WTC11 (cell line): ENCODE measurements around the gene DTD1. TPM values are rescaled to one million over a fixed set of nuclear protein-coding genes. Genes with fewer than 3 reads are reported as not detected.

ENCODE experiments used
- ATAC-seq: fragments of 200-7000 bp; cut with Tn5 transposase; 2 replicates; pipeline ENCODE4 v1.10.0; 2021; ENCODE audit warnings: mild to moderate bottlenecking, moderate library complexity
- CTCF ChIA-PET: fragments of 300-600 bp; sonication (Branson Sonifier 250); formaldehyde crosslinking; loops from one replicate; lab custom pipeline; 2021; ENCODE audit warnings: antibody characterized with exemption; lab: Charles Lee
- POLR2A ChIA-PET: fragments of 350-600 bp; sonication (Branson Sonifier 250); formaldehyde crosslinking; loops from one replicate; lab custom pipeline; 2021; ENCODE audit warnings: antibody characterized with exemption; lab: Charles Lee
- DNase-seq: peaks from one replicate; pipeline ENCODE4 v3.0.0; 2021; ENCODE audit warnings: low spot score
- H3K27ac Mint-ChIP-seq: 2 replicates; pipeline ENCODE4 v1.8.0; 2021; ENCODE audit warnings: mixed read lengths
- H3K27me3 Mint-ChIP-seq: 2 replicates; pipeline ENCODE4 v1.8.0; 2021; ENCODE audit warnings: low read depth, mild to moderate bottlenecking, moderate library complexity, mixed read lengths
- H3K36me3 Mint-ChIP-seq: 2 replicates; pipeline ENCODE4 v1.8.0; 2021; ENCODE audit warnings: mixed read lengths
- H3K4me1 Mint-ChIP-seq: 2 replicates; pipeline ENCODE4 v1.8.0; 2022; ENCODE audit warnings: mixed read lengths
- H3K4me3 Mint-ChIP-seq: 2 replicates; pipeline ENCODE4 v1.8.0; 2021; ENCODE audit warnings: mild to moderate bottlenecking, moderate library complexity, mixed read lengths
- H3K9me3 Mint-ChIP-seq: 2 replicates; pipeline ENCODE4 v1.8.0; 2021; ENCODE audit warnings: mixed read lengths
- ATF1 ChIP-seq: sonication (generic); formaldehyde crosslinking; IDR thresholded peaks from 2 replicates; pipeline ENCODE4 v1.8.1; 2023; ENCODE audit warnings: mild to moderate bottlenecking, moderate library complexity, missing genetic modification reagents
- ATF6 ChIP-seq: sonication (generic); formaldehyde crosslinking; IDR thresholded peaks from 2 replicates; pipeline ENCODE4 v1.8.1; 2023; ENCODE audit warnings: mild to moderate bottlenecking, missing genetic modification reagents
- CTCF ChIP-seq: fragments of 200-600 bp; IDR thresholded peaks from 2 replicates; pipeline ENCODE4 v1.8.0; 2022; ENCODE audit warnings: antibody characterized with exemption
- E2F1 ChIP-seq: sonication (generic); formaldehyde crosslinking; IDR thresholded peaks from 2 replicates; pipeline ENCODE4 v1.8.0; 2022; ENCODE audit warnings: mild to moderate bottlenecking, missing genetic modification reagents
- ETV6 ChIP-seq: sonication (generic); formaldehyde crosslinking; IDR thresholded peaks from 2 replicates; pipeline ENCODE4 v1.8.1; 2022; ENCODE audit warnings: mild to moderate bottlenecking, missing genetic modification reagents
- FOXK1 ChIP-seq: sonication (generic); formaldehyde crosslinking; IDR thresholded peaks from 2 replicates; pipeline ENCODE4 v1.8.0; 2022; ENCODE audit warnings: mild to moderate bottlenecking, moderate library complexity, missing genetic modification reagents
- GTF2I ChIP-seq: fragments of 250-450 bp; sonication (Bioruptor Pico); conservative IDR thresholded peaks from 2 replicates; pipeline ENCODE4 v1.4.0; 2021; ENCODE audit warnings: mild to moderate bottlenecking
- KAT7 ChIP-seq: sonication (generic); formaldehyde crosslinking; IDR thresholded peaks from 2 replicates; pipeline ENCODE4 v1.8.1; 2023; ENCODE audit warnings: missing genetic modification reagents, mild to moderate bottlenecking, borderline replicate concordance
- MXD4 ChIP-seq: fragments of 250-450 bp; sonication (Bioruptor Pico); IDR thresholded peaks from 2 replicates; pipeline ENCODE4 v1.8.0; 2021; ENCODE audit warnings: mild to moderate bottlenecking, moderate library complexity, borderline replicate concordance
- MYBL2 ChIP-seq: sonication (generic); formaldehyde crosslinking; IDR thresholded peaks from 2 replicates; pipeline ENCODE4 v1.8.1; 2023; ENCODE audit warnings: mild to moderate bottlenecking, moderate library complexity, missing genetic modification reagents
- TCF7 ChIP-seq: sonication (generic); formaldehyde crosslinking; IDR thresholded peaks from 2 replicates; pipeline ENCODE4 v1.8.0; 2022; ENCODE audit warnings: mild to moderate bottlenecking, low read depth, missing genetic modification reagents, moderate library complexity
- TEAD4 ChIP-seq: sonication (generic); formaldehyde crosslinking; IDR thresholded peaks from 2 replicates; pipeline ENCODE4 v1.8.0; 2022; ENCODE audit warnings: mild to moderate bottlenecking, missing genetic modification reagents
- ZNF416 ChIP-seq: fragments of 250-450 bp; sonication (Bioruptor Pico); IDR thresholded peaks from 2 replicates; pipeline ENCODE4 v1.9.0; 2021; ENCODE audit warnings: mild to moderate bottlenecking, inconsistent platforms
- ZNF423 ChIP-seq: fragments of 250-450 bp; sonication (Bioruptor Pico); IDR thresholded peaks from 2 replicates; pipeline ENCODE4 v2.1.2; 2022; ENCODE audit warnings: mild to moderate bottlenecking, moderate library complexity
- ZNF671 ChIP-seq: fragments of 250-450 bp; sonication (Bioruptor Pico); IDR thresholded peaks from 2 replicates; pipeline ENCODE4 v1.8.0; 2021; ENCODE audit warnings: mild to moderate bottlenecking
- total RNA-seq: library from RNA; stranded (reverse); gene quantifications from 3 replicates; pipeline ENCODE4 v1.2.3, GENCODE V29; 2021
- TF ChIP-seq, protein P1 (sequence below): sonication (generic); formaldehyde crosslinking; IDR thresholded peaks from 2 replicates; pipeline ENCODE4 v1.8.1; 2022; ENCODE audit warnings: low read depth, mild to moderate bottlenecking, moderate library complexity, missing genetic modification reagents, borderline replicate concordance
- TF ChIP-seq, protein P2 (sequence below): sonication (generic); formaldehyde crosslinking; IDR thresholded peaks from 2 replicates; pipeline ENCODE4 v1.8.1; 2023; ENCODE audit warnings: mild to moderate bottlenecking, missing genetic modification reagents
- TF ChIP-seq, protein P3 (sequence below): fragments of 250-450 bp; sonication (Bioruptor Pico); IDR thresholded peaks from 2 replicates; pipeline ENCODE4 v2.1.2; 2022; ENCODE audit warnings: mild to moderate bottlenecking, moderate library complexity
- TF ChIP-seq, protein P4 (sequence below): sonication (generic); formaldehyde crosslinking; IDR thresholded peaks from 2 replicates; pipeline ENCODE4 v1.8.1; 2023; ENCODE audit warnings: mild to moderate bottlenecking, missing genetic modification reagents, moderate library complexity

The DTD1 gene
- total RNA-seq, 1 experiment from 2014 or later = 71.1 TPM

DNA sequence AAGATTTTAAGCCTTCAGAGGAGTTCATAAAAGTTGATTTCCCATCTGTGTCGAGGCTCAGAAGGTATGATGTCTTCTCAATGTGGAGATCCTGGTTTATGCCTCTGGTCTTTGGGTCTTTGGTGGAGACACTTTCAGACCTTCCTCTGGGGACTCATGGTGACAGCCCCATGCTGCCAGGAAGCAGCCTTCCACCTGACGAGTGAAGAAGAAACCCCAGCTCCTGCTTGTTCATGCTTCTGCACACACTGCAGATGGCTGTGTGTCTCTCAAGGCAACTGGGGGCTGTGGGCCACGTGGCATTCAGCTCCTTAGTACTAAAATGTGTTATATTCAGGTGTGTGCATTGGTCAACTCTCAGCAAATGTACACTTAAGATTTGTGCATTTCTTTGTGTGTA, 220.9 kb downstream of the DTD1 start:
- ATAC-seq (no peak), DNase-seq (no peak)
- no peak overlapping the region for H3K27ac Mint-ChIP-seq
- peaks cover 3% of the 10 kb centered on the region; the same call in 1 of the 2 replicates for H3K9me3 Mint-ChIP-seq
- H3K4me1 Mint-ChIP-seq = no peaks in the 10 kb centered on the region
- peaks cover 4% of the 10 kb centered on the region; the same call in 1 of the 2 replicates for H3K27me3 Mint-ChIP-seq
- no peaks in the 10 kb centered on the region for H3K36me3 Mint-ChIP-seq
- CTCF ChIA-PET = no interaction called here
- POLR2A ChIA-PET = no interaction called here
- no peak overlapping the region for H3K4me3 Mint-ChIP-seq
- TF ChIP-seq, protein P1, sequence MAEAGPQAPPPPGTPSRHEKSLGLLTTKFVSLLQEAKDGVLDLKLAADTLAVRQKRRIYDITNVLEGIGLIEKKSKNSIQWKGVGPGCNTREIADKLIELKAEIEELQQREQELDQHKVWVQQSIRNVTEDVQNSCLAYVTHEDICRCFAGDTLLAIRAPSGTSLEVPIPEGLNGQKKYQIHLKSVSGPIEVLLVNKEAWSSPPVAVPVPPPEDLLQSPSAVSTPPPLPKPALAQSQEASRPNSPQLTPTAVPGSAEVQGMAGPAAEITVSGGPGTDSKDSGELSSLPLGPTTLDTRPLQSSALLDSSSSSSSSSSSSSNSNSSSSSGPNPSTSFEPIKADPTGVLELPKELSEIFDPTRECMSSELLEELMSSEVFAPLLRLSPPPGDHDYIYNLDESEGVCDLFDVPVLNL = no peak
- TF ChIP-seq MYBL2 (CRISPR knock-in tag) (no peak), ETV6 (no peak), GTF2I (CRISPR knock-in tag) (no peak), CTCF (no peak), ZNF423 (CRISPR knock-in tag) (no peak), E2F1 (CRISPR knock-in tag) (no peak), MXD4 (CRISPR knock-in tag) (no peak), KAT7 (CRISPR knock-in tag) (no peak)
- TF ChIP-seq, protein P2, sequence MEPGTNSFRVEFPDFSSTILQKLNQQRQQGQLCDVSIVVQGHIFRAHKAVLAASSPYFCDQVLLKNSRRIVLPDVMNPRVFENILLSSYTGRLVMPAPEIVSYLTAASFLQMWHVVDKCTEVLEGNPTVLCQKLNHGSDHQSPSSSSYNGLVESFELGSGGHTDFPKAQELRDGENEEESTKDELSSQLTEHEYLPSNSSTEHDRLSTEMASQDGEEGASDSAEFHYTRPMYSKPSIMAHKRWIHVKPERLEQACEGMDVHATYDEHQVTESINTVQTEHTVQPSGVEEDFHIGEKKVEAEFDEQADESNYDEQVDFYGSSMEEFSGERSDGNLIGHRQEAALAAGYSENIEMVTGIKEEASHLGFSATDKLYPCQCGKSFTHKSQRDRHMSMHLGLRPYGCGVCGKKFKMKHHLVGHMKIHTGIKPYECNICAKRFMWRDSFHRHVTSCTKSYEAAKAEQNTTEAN (CRISPR knock-in tag) = no peak

- ATAC-seq (no peak), DNase-seq (no peak)
- Mint-ChIP-seq H3K4me1 (no peaks in the 10 kb centered on the region), H3K36me3 (no peaks in the 10 kb centered on the region), H3K27me3 (peaks cover 4% of the 10 kb centered on the region), H3K27ac (no peak overlapping the region), H3K9me3 (peaks cover 7% of the 10 kb centered on the region), H3K4me3 (no peak overlapping the region)
- ChIA-PET POLR2A (no interaction called here), CTCF (interaction anchor here (1.2 kb wide), 1 partner anchor 179 kb away, joined by 3 read pairs; no protein-coding TSS in a partner anchor)
- TF ChIP-seq MXD4 (CRISPR knock-in tag) (no peak), ZNF671 (CRISPR knock-in tag) (no peak), ATF1 (no peak), FOXK1 (CRISPR knock-in tag) (no peak), TEAD4 (no peak), ATF6 (no peak)
Measured at GRCh38 chr20:18811186-18811585, 223.3 kb downstream of the DTD1 start.

DNA sequence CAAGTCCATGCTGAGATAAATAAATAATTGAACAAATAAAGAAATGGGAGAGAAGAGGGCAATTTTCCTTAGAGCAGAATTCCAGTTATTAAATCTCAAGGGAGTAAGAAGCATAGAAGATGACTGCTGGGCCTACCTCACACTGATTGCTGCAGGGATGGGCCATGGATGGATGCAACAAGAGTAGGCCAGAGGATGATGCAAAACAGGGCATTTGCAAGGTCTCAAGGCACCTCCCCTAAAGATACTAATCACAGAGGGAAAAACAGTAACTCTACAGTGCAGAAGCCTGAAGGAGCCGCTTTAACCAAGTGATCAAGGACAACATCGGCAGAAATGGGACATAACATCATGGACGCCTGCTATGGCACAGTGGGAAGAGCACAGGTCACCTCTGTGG, 224.1 kb downstream of the DTD1 start:
- no peak overlapping the region for H3K27ac Mint-ChIP-seq
- POLR2A ChIA-PET = no interaction called here
- TF ChIP-seq, protein P3, sequence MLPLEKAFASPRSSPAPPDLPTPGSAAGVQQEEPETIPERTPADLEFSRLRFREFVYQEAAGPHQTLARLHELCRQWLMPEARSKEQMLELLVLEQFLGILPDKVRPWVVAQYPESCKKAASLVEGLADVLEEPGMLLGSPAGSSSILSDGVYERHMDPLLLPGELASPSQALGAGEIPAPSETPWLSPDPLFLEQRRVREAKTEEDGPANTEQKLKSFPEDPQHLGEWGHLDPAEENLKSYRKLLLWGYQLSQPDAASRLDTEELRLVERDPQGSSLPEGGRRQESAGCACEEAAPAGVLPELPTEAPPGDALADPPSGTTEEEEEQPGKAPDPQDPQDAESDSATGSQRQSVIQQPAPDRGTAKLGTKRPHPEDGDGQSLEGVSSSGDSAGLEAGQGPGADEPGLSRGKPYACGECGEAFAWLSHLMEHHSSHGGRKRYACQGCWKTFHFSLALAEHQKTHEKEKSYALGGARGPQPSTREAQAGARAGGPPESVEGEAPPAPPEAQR (CRISPR knock-in tag) = no peak
- no peak for TF ChIP-seq TCF7 (CRISPR knock-in tag)
- no peak for TF ChIP-seq ZNF416 (CRISPR knock-in tag)
- TF ChIP-seq, protein P4, sequence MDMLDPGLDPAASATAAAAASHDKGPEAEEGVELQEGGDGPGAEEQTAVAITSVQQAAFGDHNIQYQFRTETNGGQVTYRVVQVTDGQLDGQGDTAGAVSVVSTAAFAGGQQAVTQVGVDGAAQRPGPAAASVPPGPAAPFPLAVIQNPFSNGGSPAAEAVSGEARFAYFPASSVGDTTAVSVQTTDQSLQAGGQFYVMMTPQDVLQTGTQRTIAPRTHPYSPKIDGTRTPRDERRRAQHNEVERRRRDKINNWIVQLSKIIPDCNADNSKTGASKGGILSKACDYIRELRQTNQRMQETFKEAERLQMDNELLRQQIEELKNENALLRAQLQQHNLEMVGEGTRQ (CRISPR knock-in tag) = no peak
- CTCF ChIA-PET = interaction anchor here (1.2 kb wide), 1 partner anchor 180 kb away, joined by 3 read pairs; no protein-coding TSS in a partner anchor
- H3K4me1 Mint-ChIP-seq = no peaks in the 10 kb centered on the region
- ATAC-seq (no peak), DNase-seq (no peak)
- H3K27me3 Mint-ChIP-seq = peaks cover 4% of the 10 kb centered on the region
- H3K4me3 Mint-ChIP-seq = no peak overlapping the region
- no peaks in the 10 kb centered on the region for H3K36me3 Mint-ChIP-seq
- H3K9me3 Mint-ChIP-seq = peaks cover 7% of the 10 kb centered on the region
